K562 (cell line): ENCODE results near the gene MYO18A. TPM values are rescaled to one million over a fixed set of nuclear protein-coding genes. Genes with fewer than 3 reads are reported as not detected.

Source experiments
- AFF1 ChIP-seq, 2 experiments: fragments of 450-650 bp; IDR thresholded peaks; 2 replicates each; pipeline ENCODE4 v1.6.1; 2018; ENCODE audit warnings: mild to moderate bottlenecking in 2 of 2, low read depth in 1 of 2; ENCODE audit not compliant: partially characterized antibody in 2 of 2
- ETV5 ChIP-seq: sonication (generic); formaldehyde crosslinking; IDR thresholded peaks from 2 replicates; pipeline ENCODE4 v1.4.0; 2020; ENCODE audit warnings: low read depth, mild to moderate bottlenecking, missing genetic modification reagents
- ETV6 ChIP-seq, 3 experiments: fragments of 150-350 bp in 1 of 3; sonication (generic) in 1 of 3; formaldehyde crosslinking in 1 of 3; IDR thresholded peaks; 2 replicates each; pipeline versions ENCODE4 v1.6.1 to v1.8.0; 2014 to 2022; ENCODE audit warnings: borderline replicate concordance in 2 of 3, low read depth in 2 of 3, antibody characterized with exemption in 1 of 3, low read length in 1 of 3, mild to moderate bottlenecking in 1 of 3, missing genetic modification reagents in 1 of 3
- FUS ChIP-seq: fragments of 200-400 bp; formaldehyde crosslinking; optimal IDR thresholded peaks from 2 replicates; pipeline ENCODE3; 2017; ENCODE audit warnings: low read depth, low read length
- HES1 ChIP-seq: fragments of 450-650 bp; IDR thresholded peaks from 2 replicates; pipeline ENCODE4 v1.6.1; 2016; ENCODE audit warnings: low read depth, mild to moderate bottlenecking, moderate library complexity
- KAT2B ChIP-seq: IDR thresholded peaks from one replicate; pipeline ENCODE4 v1.6.1; 2012; ENCODE audit warnings: low read depth, mild to moderate bottlenecking, control low read depth, inconsistent platforms, low read length, moderate library complexity
- MBD1 ChIP-seq: fragments of 250-450 bp; sonication (Bioruptor Pico); IDR thresholded peaks from 2 replicates; pipeline ENCODE4 v1.8.0; 2022; ENCODE audit warnings: inconsistent platforms
- NR3C1 ChIP-seq: sonication (generic); formaldehyde crosslinking; IDR thresholded peaks from 2 replicates; pipeline ENCODE4 v1.8.1; 2022; ENCODE audit warnings: missing genetic modification reagents
- TBL1XR1 ChIP-seq, 2 experiments: IDR thresholded peaks; 2 replicates each; pipeline ENCODE4 v1.6.1; 2012; ENCODE audit warnings: improper control_type of control experiment in 2 of 2, low read length in 2 of 2, mild to moderate bottlenecking in 1 of 2
- ZNF174 ChIP-seq: fragments of 250-450 bp; sonication (Bioruptor Pico); IDR thresholded peaks from 2 replicates; pipeline ENCODE4 v1.4.0; 2020; ENCODE audit warnings: mild to moderate bottlenecking
- ZNF551 ChIP-seq: fragments of 250-450 bp; sonication (Bioruptor Pico); IDR thresholded peaks from 2 replicates; pipeline ENCODE4 v1.5.0; 2021; ENCODE audit warnings: mild to moderate bottlenecking, moderate library complexity
- ZNF583 ChIP-seq: fragments of 250-450 bp; sonication (Bioruptor Pico); IDR thresholded peaks from 2 replicates; pipeline ENCODE4 v1.4.0; 2020
- polyA plus RNA-seq, 8 experiments: library from polyadenylated mRNA; depleted of rRNA in 4 of 8; stranded (reverse) in 5 of 8; unstranded in 3 of 8; fragments of >200 nt; fragmentation: Nextera tagmentation in 2 of 8; fragmentation: Illumina TruSeq in 1 of 8; extraction: Ambion mirVana in 2 of 8; extraction: Trizol in 1 of 8; gene quantifications; 2 replicates each; pipeline versions ENCODE4 v1.2.1 to v1.2.3, GENCODE V29; 2011 to 2014; ENCODE audit warnings: inconsistent platforms in 1 of 8, missing spikeins in 1 of 8
- total RNA-seq, 7 experiments: library from RNA; depleted of rRNA in 6 of 7; stranded (reverse); fragments of >200 nt in 6 of 7; fragmentation: Illumina TruSeq in 2 of 7; extraction: Trizol in 2 of 7; gene quantifications; 2 replicates each; pipeline versions ENCODE4 v1.2.1 to v1.2.3, GENCODE V29; 2011 to 2021; ENCODE audit warnings: low replicate concordance in 1 of 7
- TF ChIP-seq, protein P1 (sequence below), 2 experiments: fragments of 450-650 bp; conservative IDR thresholded peaks; 2 replicates each; pipeline ENCODE4 v1.6.1; 2017; ENCODE audit warnings: mild to moderate bottlenecking in 2 of 2, moderate library complexity in 2 of 2
- TF ChIP-seq, protein P2 (sequence below): fragments of 450-650 bp; formaldehyde crosslinking; IDR thresholded peaks from 2 replicates; pipeline ENCODE4 v1.4.0; 2020; ENCODE audit warnings: mild to moderate bottlenecking, moderate library complexity

The MYO18A gene
- total and polyA plus RNA-seq, 9 of the 15 experiments (the other 6 are each of a cell fraction or from before 2014, with no cell fraction given): 2.5 to 65.4 (median 17.1) TPM

GRCh38 chr17:29176558-29177351 lies 3.4 kb downstream of the MYO18A start (continued):
- TF ChIP-seq AFF1 (IDR thresholded peaks at IDR 0.05; ENCODE audit: low read depth in 1 of 2, partially characterized antibody in 2 of 2) (peak; percentile 19 to 49), ZNF551 (no peak), NR3C1 (CRISPR knock-in tag) (no peak), HES1 (peak; percentile 81), KAT2B (no peak), TBL1XR1 (IDR thresholded peaks at IDR 0.05; ENCODE audit: low read length in 2 of 2) (peak in 1 of 2 experiments; percentile 36; a peak in 1 of 4 replicates), FUS (peak; percentile 84), MBD1 (CRISPR knock-in tag) (no peak), ETV5 (CRISPR knock-in tag) (no peak), ZNF174 (no peak), ETV6 (IDR thresholded peaks at IDR 0.05; ENCODE audit: borderline replicate concordance in 1 of 2, low read depth in 2 of 2, low read length in 1 of 2) (no peak; a peak in 1 of 4 replicates), ETV6 (CRISPR knock-in tag; IDR thresholded peaks at IDR 0.05; ENCODE audit: borderline replicate concordance) (no peak), ZNF583 (CRISPR knock-in tag) (0 out of 2 replicates have a peak, but pooled peaks have one; percentile 60)
- TF ChIP-seq, protein P1, sequence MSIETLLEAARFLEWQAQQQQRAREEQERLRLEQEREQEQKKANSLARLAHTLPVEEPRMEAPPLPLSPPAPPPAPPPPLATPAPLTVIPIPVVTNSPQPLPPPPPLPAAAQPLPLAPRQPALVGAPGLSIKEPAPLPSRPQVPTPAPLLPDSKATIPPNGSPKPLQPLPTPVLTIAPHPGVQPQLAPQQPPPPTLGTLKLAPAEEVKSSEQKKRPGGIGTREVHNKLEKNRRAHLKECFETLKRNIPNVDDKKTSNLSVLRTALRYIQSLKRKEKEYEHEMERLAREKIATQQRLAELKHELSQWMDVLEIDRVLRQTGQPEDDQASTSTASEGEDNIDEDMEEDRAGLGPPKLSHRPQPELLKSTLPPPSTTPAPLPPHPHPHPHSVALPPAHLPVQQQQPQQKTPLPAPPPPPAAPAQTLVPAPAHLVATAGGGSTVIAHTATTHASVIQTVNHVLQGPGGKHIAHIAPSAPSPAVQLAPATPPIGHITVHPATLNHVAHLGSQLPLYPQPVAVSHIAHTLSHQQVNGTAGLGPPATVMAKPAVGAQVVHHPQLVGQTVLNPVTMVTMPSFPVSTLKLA (conservative IDR thresholded peaks at IDR 0.05): peak in 1 of 2 experiments; percentile 59; a peak in 2 of 4 replicates
- TF ChIP-seq, protein P2, sequence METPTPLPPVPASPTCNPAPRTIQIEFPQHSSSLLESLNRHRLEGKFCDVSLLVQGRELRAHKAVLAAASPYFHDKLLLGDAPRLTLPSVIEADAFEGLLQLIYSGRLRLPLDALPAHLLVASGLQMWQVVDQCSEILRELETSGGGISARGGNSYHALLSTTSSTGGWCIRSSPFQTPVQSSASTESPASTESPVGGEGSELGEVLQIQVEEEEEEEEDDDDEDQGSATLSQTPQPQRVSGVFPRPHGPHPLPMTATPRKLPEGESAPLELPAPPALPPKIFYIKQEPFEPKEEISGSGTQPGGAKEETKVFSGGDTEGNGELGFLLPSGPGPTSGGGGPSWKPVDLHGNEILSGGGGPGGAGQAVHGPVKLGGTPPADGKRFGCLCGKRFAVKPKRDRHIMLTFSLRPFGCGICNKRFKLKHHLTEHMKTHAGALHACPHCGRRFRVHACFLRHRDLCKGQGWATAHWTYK: peak; percentile 84
